B cell (primary cell): Measurements from ENCODE around the gene HOXA5.

Experiments used
- EZH2 ChIP-seq: IDR thresholded peaks from 2 replicates; pipeline ENCODE4 v1.6.1; 2012; ENCODE audit warnings: borderline replicate concordance, low read depth, mild to moderate bottlenecking, moderate library complexity, low read length; ENCODE audit not compliant: insufficient read depth, poor library complexity, severe bottlenecking
- TF ChIP-seq, protein P1 (sequence below): fragments of 200-600 bp; IDR thresholded peaks from one replicate; pipeline ENCODE4 v1.8.0; 2022; ENCODE audit warnings: antibody characterized with exemption, mild to moderate bottlenecking

- TF ChIP-seq, protein P1, sequence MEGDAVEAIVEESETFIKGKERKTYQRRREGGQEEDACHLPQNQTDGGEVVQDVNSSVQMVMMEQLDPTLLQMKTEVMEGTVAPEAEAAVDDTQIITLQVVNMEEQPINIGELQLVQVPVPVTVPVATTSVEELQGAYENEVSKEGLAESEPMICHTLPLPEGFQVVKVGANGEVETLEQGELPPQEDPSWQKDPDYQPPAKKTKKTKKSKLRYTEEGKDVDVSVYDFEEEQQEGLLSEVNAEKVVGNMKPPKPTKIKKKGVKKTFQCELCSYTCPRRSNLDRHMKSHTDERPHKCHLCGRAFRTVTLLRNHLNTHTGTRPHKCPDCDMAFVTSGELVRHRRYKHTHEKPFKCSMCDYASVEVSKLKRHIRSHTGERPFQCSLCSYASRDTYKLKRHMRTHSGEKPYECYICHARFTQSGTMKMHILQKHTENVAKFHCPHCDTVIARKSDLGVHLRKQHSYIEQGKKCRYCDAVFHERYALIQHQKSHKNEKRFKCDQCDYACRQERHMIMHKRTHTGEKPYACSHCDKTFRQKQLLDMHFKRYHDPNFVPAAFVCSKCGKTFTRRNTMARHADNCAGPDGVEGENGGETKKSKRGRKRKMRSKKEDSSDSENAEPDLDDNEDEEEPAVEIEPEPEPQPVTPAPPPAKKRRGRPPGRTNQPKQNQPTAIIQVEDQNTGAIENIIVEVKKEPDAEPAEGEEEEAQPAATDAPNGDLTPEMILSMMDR, result no peak
- no peak for TF ChIP-seq EZH2
These were observed 2.5 kb upstream of the HOXA5 start for GRCh38 chr7:27145914-27146412.
